Measurements from ENCODE around the gene IL4. TPM values are rescaled to one million over a fixed set of nuclear protein-coding genes. Genes with fewer than 3 reads are reported as not detected.

The IL4 gene
- total and polyA plus RNA-seq, 2 donors (not counting 3 experiments of a cell fraction or from before 2014, with no cell fraction given): not detected

GRCh38 chr5:132656774-132657355 lies 16.9 kb upstream of the IL4 start:
- BruUV-seq (replicated peaks): no TSS peak
- ChIA-PET POLR2A (no interaction called here), CTCF (no interaction called here)
- Histone ChIP-seq H3K27me3 (ENCODE audit: control insufficient read depth in 2 of 2, insufficient read depth in 2 of 2, low read length in 2 of 2) (peaks cover 4 to 8% of the 10 kb centered on the region in 2 experiments), H3K9me3 (replicated peaks; ENCODE audit: control insufficient read depth, insufficient read depth, low read length) (no peaks in the 10 kb centered on the region), H3K4me1 (ENCODE audit: control insufficient read depth, extremely low read depth, insufficient read depth, low read length) (peaks cover 9% of the 10 kb centered on the region), H3K79me2 (ENCODE audit: control insufficient read depth, insufficient read depth, low read length) (no peaks in the 10 kb centered on the region), H3K9ac (replicated peaks; ENCODE audit: extremely low read depth, insufficient read depth, low read length) (no peak overlapping the region), H2AFZ (ENCODE audit: low read depth, low read length) (peak overlapping the region; percentile 91), H3K36me3 (ENCODE audit: control insufficient read depth in 2 of 2, extremely low read depth in 1 of 2, insufficient read depth in 2 of 2, low read length in 2 of 2) (no peaks in the 10 kb centered on the region), H3K4me2 (ENCODE audit: insufficient read depth, low read length) (peak overlapping the region; percentile 77), H3K27ac (ENCODE audit: insufficient read depth, low read depth, low read length) (no peak overlapping the region), H3K4me3 (replicated peaks in 1 of 3; ENCODE audit: insufficient read depth in 1 of 3, low read depth in 1 of 3, low read length in 3 of 3) (no peak overlapping the region), H3K9me1 (replicated peaks; ENCODE audit: control insufficient read depth, extremely low read depth, insufficient read depth, low read length) (no peaks in the 10 kb centered on the region), H4K20me1 (replicated peaks; ENCODE audit: control insufficient read depth, extremely low read depth, insufficient read depth, low read length) (no peaks in the 10 kb centered on the region)
- DNase-seq (ENCODE audit: low read depth, low spot score): no peak
- TF ChIP-seq POLR2A (IDR thresholded peaks at IDR 0.05; ENCODE audit: low read depth, low read length): no peak
- TF ChIP-seq MYC (IDR thresholded peaks at IDR 0.05; ENCODE audit: low read depth, low read length): no peak
- no peak for TF ChIP-seq GATA2 (IDR thresholded peaks at IDR 0.05; ENCODE audit: insufficient read depth, insufficient read length, low read depth, low read length)
- TF ChIP-seq CTCF (IDR thresholded peaks at IDR 0.05; ENCODE audit: extremely low read depth in 1 of 2, insufficient read depth in 1 of 2, low read depth in 1 of 2, low read length in 2 of 2): no peak
- no peak for TF ChIP-seq FOS (IDR thresholded peaks at IDR 0.05; ENCODE audit: borderline replicate concordance, insufficient read depth, low read length)
- no peak for TF ChIP-seq JUN (IDR thresholded peaks at IDR 0.05; ENCODE audit: borderline replicate concordance, insufficient read depth, insufficient read length, low read depth)
- TF ChIP-seq MAX (IDR thresholded peaks at IDR 0.05; ENCODE audit: insufficient read depth, insufficient read length): no peak
- no peak for TF ChIP-seq POLR2AphosphoS5 (IDR thresholded peaks at IDR 0.05; ENCODE audit: insufficient read depth, low read depth, low read length)
- no peak for TF ChIP-seq EZH2 (IDR thresholded peaks at IDR 0.05; ENCODE audit: borderline replicate concordance, low read depth, low read length, severe bottlenecking)
- dilution Hi-C loops (cut with MboI; ENCODE audit: extremely low pct_ligation_motif_present, low sequenced_read_pairs) (no loop called here), intact Hi-C loops (cut with micrococcal nuclease) (loop anchor here (5.0 kb wide), 1 partner anchor 270 kb away; no protein-coding TSS in a partner anchor)
- peak; percentile 42 for FAIRE-seq
